Measurements from ENCODE around the gene PLEKHG5.

The PLEKHG5 gene

GRCh38 chr1:6530504-6531160 is 39.2 kb upstream of the PLEKHG5 start:
- TF ChIP-seq CTCF (conservative IDR thresholded peaks at IDR 0.05; ENCODE audit: low read length), result no peak
- no peak overlapping the region for H3K4me3 ChIP-seq (ENCODE audit: low read length)
- no peak for DNase-seq (ENCODE audit: low read depth)

DNA sequence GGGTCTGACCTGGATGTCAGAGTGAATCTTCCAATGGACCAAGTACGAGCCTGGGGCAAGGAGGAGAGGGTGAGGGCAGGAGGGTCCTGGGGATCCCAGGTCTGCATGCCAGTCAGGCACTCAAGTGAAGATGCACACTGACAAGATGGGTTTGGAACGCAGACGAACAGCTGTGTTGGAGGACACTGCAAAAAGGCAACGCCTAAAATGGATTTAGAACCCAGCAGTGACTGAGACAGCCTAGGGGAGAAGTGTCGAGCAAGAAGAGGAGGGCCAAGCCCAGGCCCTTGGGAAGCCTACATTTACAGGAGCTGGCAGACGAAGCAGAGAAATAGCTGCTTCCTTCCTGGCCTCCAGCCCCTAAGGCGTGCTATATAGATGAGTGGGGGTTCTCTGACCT is 37.0 kb upstream of the PLEKHG5 start:
- DNase-seq (ENCODE audit: low read depth), result no peak
- TF ChIP-seq CTCF (conservative IDR thresholded peaks at IDR 0.05; ENCODE audit: low read length), result no peak
- H3K4me3 ChIP-seq (ENCODE audit: low read length), result no peak overlapping the region

- DNase-seq (ENCODE audit: low read depth), result no peak
- H3K4me3 ChIP-seq (ENCODE audit: low read length), result no peak overlapping the region
- no peak for TF ChIP-seq CTCF (conservative IDR thresholded peaks at IDR 0.05; ENCODE audit: low read length)
Measured at GRCh38 chr1:6526316-6526715, 34.8 kb upstream of the PLEKHG5 start.

DNA sequence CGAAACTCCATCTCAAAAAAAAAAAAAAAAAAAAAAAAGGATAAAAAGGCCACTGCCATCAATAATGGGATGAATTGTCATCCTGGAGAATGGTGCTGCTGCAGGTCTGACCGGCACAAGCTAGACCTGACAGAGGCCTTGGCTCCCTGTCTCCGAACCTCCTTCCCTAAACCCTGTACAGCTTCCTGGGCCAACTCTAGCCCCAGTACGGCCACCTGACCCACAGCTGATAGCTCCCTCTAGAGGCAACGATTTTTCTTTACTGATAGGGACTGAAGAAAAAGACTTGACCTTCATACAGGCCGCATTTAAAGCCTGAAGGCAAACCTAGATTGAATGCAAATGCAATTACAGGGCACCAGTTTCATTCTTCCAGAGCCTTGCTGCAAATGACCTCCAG is 32.1 kb upstream of the PLEKHG5 start:
- H3K4me3 ChIP-seq (ENCODE audit: low read length), result no peak overlapping the region
- TF ChIP-seq CTCF (conservative IDR thresholded peaks at IDR 0.05; ENCODE audit: low read length), result peak; percentile 62
- DNase-seq (ENCODE audit: low read depth), result peak; percentile 45

GRCh38 chr1:6521536-6521935 is 30.1 kb upstream of the PLEKHG5 start:
- DNase-seq (ENCODE audit: low read depth), result no peak
- no peak overlapping the region for H3K4me3 ChIP-seq (ENCODE audit: low read length)
- no peak for TF ChIP-seq CTCF (conservative IDR thresholded peaks at IDR 0.05; ENCODE audit: low read length)

- no peak overlapping the region for H3K4me3 ChIP-seq (ENCODE audit: low read length)
- DNase-seq (ENCODE audit: low read depth), result peak; percentile 83
- no peak for TF ChIP-seq CTCF (conservative IDR thresholded peaks at IDR 0.05; ENCODE audit: low read length)
Measured at GRCh38 chr1:6519935-6520671, 28.6 kb upstream of the PLEKHG5 start.

GRCh38 chr1:6519491-6519934 is 28.0 kb upstream of the PLEKHG5 start:
- no peak overlapping the region for H3K4me3 ChIP-seq (ENCODE audit: low read length)
- peak; percentile 35 for DNase-seq (ENCODE audit: low read depth)
- no peak for TF ChIP-seq CTCF (conservative IDR thresholded peaks at IDR 0.05; ENCODE audit: low read length)
